Measurements from ENCODE around the gene TBL3. TPM values are rescaled to one million over a fixed set of nuclear protein-coding genes. Genes with fewer than 3 reads are reported as not detected.
A peak's percentile ranks its signal among the peaks of the same experiment; 100 is the strongest.

The TBL3 gene
- total and polyA plus RNA-seq, 9 of the 15 experiments (the other 6 are each of a cell fraction or from before 2014, with no cell fraction given), result 0.97 to 117 (median 24.5) TPM

DNA sequence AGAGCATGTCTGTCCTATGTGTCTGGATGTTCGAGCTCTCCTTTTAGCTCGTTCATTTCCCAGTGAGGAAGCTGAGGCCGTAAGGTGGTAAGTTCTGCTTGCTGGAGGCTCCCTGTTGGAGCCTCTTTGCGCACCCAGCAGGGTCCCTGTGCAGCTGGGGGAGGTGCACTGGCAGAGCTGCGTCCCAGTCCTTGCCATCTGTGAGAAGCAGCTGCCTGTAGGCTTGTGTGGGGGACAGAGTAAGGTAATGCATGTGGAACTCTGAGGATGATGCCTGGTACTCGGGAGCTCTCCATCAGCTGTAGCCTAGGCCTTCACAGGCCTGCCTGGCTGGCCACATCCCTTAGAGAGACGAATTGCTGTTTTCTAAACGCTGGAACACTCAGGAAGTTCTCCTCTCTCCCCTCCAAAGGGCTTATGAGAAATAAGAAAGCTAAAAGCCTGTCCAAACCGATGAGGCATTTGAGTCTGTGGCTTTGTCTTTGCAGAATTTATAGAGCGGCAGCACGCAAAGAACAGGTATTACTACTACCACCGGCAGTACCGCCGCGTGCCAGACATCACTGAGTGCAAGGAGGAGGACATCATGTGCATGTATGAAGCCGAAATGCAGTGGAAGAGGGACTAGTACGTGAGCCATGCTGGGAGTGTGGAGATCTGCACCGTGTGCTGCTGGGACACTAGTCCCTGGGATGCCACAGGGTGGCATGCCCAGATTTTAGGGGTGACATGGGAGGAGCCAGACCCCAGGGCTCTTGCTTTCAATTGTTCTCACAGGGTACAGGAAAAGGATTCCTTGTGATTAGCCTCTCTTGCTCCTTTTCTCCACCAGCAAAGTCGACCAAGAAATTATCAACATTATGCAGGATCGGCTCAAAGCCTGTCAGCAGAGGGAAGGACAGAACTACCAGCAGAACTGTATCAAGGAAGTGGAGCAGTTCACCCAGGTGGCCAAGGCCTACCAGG, 10.9 kb upstream of the TBL3 start (continued):
- no peak for TF ChIP-seq ZNF133 (CRISPR knock-in tag; IDR thresholded peaks at IDR 0.05)
- no peak for TF ChIP-seq CEBPB (tag; IDR thresholded peaks at IDR 0.05)
- no peak for TF ChIP-seq ZNF121 (CRISPR knock-in tag; conservative IDR thresholded peaks at IDR 0.05)
- TF ChIP-seq XRCC4 (IDR thresholded peaks at IDR 0.05; ENCODE audit: extremely low read depth, insufficient read depth, insufficient read length), result no peak
- peak; percentile 88 for TF ChIP-seq POLR2AphosphoS5 (IDR thresholded peaks at IDR 0.05; ENCODE audit: control insufficient read depth, insufficient read depth, low read depth, low read length)
- TF ChIP-seq GABPB2 (CRISPR knock-in tag; conservative IDR thresholded peaks at IDR 0.05), result 0 out of 2 replicates have a peak, but pooled peaks have one; percentile 73
- TF ChIP-seq, protein P1, sequence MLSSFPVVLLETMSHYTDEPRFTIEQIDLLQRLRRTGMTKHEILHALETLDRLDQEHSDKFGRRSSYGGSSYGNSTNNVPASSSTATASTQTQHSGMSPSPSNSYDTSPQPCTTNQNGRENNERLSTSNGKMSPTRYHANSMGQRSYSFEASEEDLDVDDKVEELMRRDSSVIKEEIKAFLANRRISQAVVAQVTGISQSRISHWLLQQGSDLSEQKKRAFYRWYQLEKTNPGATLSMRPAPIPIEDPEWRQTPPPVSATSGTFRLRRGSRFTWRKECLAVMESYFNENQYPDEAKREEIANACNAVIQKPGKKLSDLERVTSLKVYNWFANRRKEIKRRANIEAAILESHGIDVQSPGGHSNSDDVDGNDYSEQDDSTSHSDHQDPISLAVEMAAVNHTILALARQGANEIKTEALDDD (IDR thresholded peaks at IDR 0.05), result no peak
- TF ChIP-seq GTF2F1 (IDR thresholded peaks at IDR 0.05; ENCODE audit: low read depth, low read length), result no peak
- TF ChIP-seq ZNF3 (CRISPR knock-in tag; IDR thresholded peaks at IDR 0.05), result no peak
- no peak for TF ChIP-seq MTA2 (IDR thresholded peaks at IDR 0.05; ENCODE audit: low read depth)
- TF ChIP-seq NFXL1 (CRISPR knock-in tag; IDR thresholded peaks at IDR 0.05), result peak; percentile 71; the same call in 1 of the 2 replicates
- TF ChIP-seq, protein P2, sequence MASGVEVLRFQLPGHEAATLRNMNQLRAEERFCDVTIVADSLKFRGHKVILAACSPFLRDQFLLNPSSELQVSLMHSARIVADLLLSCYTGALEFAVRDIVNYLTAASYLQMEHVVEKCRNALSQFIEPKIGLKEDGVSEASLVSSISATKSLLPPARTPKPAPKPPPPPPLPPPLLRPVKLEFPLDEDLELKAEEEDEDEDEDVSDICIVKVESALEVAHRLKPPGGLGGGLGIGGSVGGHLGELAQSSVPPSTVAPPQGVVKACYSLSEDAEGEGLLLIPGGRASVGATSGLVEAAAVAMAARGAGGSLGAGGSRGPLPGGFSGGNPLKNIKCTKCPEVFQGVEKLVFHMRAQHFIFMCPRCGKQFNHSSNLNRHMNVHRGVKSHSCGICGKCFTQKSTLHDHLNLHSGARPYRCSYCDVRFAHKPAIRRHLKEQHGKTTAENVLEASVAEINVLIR (CRISPR knock-in tag; IDR thresholded peaks at IDR 0.05), result no peak; the same call in 1 of the 2 replicates
- no peak for TF ChIP-seq ATF7 (IDR thresholded peaks at IDR 0.05)
- TF ChIP-seq FOXA1 (IDR thresholded peaks at IDR 0.05; ENCODE audit: borderline replicate concordance), result no peak
- TF ChIP-seq YBX1 (IDR thresholded peaks at IDR 0.05), result no peak
- no peak for TF ChIP-seq TAF7 (tag; IDR thresholded peaks at IDR 0.05)
- no peak for TF ChIP-seq JUN (IDR thresholded peaks at IDR 0.05; ENCODE audit: borderline replicate concordance, low read depth, low read length)
- no peak for TF ChIP-seq JUN (CRISPR knock-in tag; IDR thresholded peaks at IDR 0.05; ENCODE audit: borderline replicate concordance)
- TF ChIP-seq KLF6 (CRISPR knock-in tag; IDR thresholded peaks at IDR 0.05; ENCODE audit: borderline replicate concordance), result no peak
- TF ChIP-seq PCBP1 (IDR thresholded peaks at IDR 0.05; ENCODE audit: low read depth, low read length, poor library complexity, severe bottlenecking), result no peak
- TF ChIP-seq, protein P3, sequence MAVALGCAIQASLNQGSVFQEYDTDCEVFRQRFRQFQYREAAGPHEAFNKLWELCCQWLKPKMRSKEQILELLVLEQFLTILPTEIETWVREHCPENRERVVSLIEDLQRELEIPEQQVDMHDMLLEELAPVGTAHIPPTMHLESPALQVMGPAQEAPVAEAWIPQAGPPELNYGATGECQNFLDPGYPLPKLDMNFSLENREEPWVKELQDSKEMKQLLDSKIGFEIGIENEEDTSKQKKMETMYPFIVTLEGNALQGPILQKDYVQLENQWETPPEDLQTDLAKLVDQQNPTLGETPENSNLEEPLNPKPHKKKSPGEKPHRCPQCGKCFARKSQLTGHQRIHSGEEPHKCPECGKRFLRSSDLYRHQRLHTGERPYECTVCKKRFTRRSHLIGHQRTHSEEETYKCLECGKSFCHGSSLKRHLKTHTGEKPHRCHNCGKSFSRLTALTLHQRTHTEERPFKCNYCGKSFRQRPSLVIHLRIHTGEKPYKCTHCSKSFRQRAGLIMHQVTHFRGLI (CRISPR knock-in tag; IDR thresholded peaks at IDR 0.05), result no peak
- peak; percentile 59; the same call in 1 of the 2 replicates for TF ChIP-seq ZSCAN29 (IDR thresholded peaks at IDR 0.05)
- no peak for TF ChIP-seq RHOXF2B (CRISPR knock-in tag; conservative IDR thresholded peaks at IDR 0.05)
- 0 out of 2 replicates have a peak, but pooled peaks have one; percentile 58 for TF ChIP-seq CAMTA2 (CRISPR knock-in tag; conservative IDR thresholded peaks at IDR 0.05)
- TF ChIP-seq BMI1 (IDR thresholded peaks at IDR 0.05; ENCODE audit: low read length), result no peak
- TF ChIP-seq CBFA2T2 (conservative IDR thresholded peaks at IDR 0.05), result no peak
- TF ChIP-seq ETV1 (tag; conservative IDR thresholded peaks at IDR 0.05; ENCODE audit: low read depth), result 0 out of 2 replicates have a peak, but pooled peaks have one; percentile 22
